ENCODE measurements around the gene GARNL3. TPM values are rescaled to one million over a fixed set of nuclear protein-coding genes. Genes with fewer than 3 reads are reported as not detected.

Gene GARNL3
- total and polyA plus RNA-seq, 9 donors = 14.2 to 23.0 (median 18.3) TPM

GRCh38 chr9:127415657-127416056 lies 151.1 kb downstream of the GARNL3 start:
- Histone ChIP-seq H3K4me1 (ENCODE audit: control insufficient read depth, insufficient read depth, low read length) (peaks cover 15% of the 10 kb centered on the region), H3K4me3 (ENCODE audit: low read length) (no peak overlapping the region), H3K9me3 (replicated peaks; ENCODE audit: control insufficient read depth, low read depth, low read length) (no peaks in the 10 kb centered on the region), H3K27ac (ENCODE audit: low read length) (no peak overlapping the region), H3K27me3 (ENCODE audit: control insufficient read depth, insufficient read depth, low read length) (no peaks in the 10 kb centered on the region), H3K36me3 (ENCODE audit: control insufficient read depth, insufficient read depth, low read length) (peaks cover 3% of the 10 kb centered on the region)
- DNase-seq = no peak
- WGBS (ENCODE audit: insufficient coverage) = no CpG with 5 or more reads among the region's 1 CpG

- 59% methylated on average over 7 of the region's 15 CpGs for WGBS (ENCODE audit: insufficient coverage)
- DNase-seq = no peak
- H3K27me3 ChIP-seq (ENCODE audit: control insufficient read depth, insufficient read depth, low read length) = no peaks in the 10 kb centered on the region
Measured at GRCh38 chr9:127417131-127418036, 152.8 kb downstream of the GARNL3 start.

GRCh38 chr9:127418037-127418471 lies 153.5 kb downstream of the GARNL3 start:
- Histone ChIP-seq H3K4me3 (ENCODE audit: low read length) (no peak overlapping the region), H3K27me3 (ENCODE audit: control insufficient read depth, insufficient read depth, low read length) (no peaks in the 10 kb centered on the region), H3K36me3 (ENCODE audit: control insufficient read depth, insufficient read depth, low read length) (peaks cover 3% of the 10 kb centered on the region), H3K9me3 (replicated peaks; ENCODE audit: control insufficient read depth, low read depth, low read length) (no peaks in the 10 kb centered on the region), H3K4me1 (ENCODE audit: control insufficient read depth, insufficient read depth, low read length) (peaks cover 24% of the 10 kb centered on the region), H3K27ac (ENCODE audit: low read length) (no peak overlapping the region)
- no peak for DNase-seq
- 50% methylated on average over 8 of the region's 12 CpGs for WGBS (ENCODE audit: insufficient coverage)

More at GRCh38 chr9:127417131-127418036, 152.8 kb downstream of the GARNL3 start:
- Histone ChIP-seq H3K4me1 (ENCODE audit: control insufficient read depth, insufficient read depth, low read length) (peaks cover 18% of the 10 kb centered on the region), H3K27ac (ENCODE audit: low read length) (no peak overlapping the region), H3K9me3 (replicated peaks; ENCODE audit: control insufficient read depth, low read depth, low read length) (no peaks in the 10 kb centered on the region), H3K4me3 (ENCODE audit: low read length) (no peak overlapping the region), H3K36me3 (ENCODE audit: control insufficient read depth, insufficient read depth, low read length) (peaks cover 3% of the 10 kb centered on the region)

- Histone ChIP-seq H3K27ac (ENCODE audit: low read length) (no peak overlapping the region), H3K27me3 (ENCODE audit: control insufficient read depth, insufficient read depth, low read length) (no peaks in the 10 kb centered on the region), H3K36me3 (ENCODE audit: control insufficient read depth, insufficient read depth, low read length) (peaks cover 3% of the 10 kb centered on the region), H3K9me3 (replicated peaks; ENCODE audit: control insufficient read depth, low read depth, low read length) (no peaks in the 10 kb centered on the region), H3K4me3 (ENCODE audit: low read length) (no peak overlapping the region), H3K4me1 (ENCODE audit: control insufficient read depth, insufficient read depth, low read length) (peaks cover 27% of the 10 kb centered on the region)
- DNase-seq = no peak
- WGBS (ENCODE audit: insufficient coverage) = 73% methylated on average over 3 of the region's 6 CpGs
Measured at GRCh38 chr9:127419348-127419747, 154.8 kb downstream of the GARNL3 start.

- no peak for DNase-seq
- H3K36me3 ChIP-seq (ENCODE audit: control insufficient read depth, insufficient read depth, low read length) = peaks cover 3% of the 10 kb centered on the region
- no peaks in the 10 kb centered on the region for H3K27me3 ChIP-seq (ENCODE audit: control insufficient read depth, insufficient read depth, low read length)
- H3K27ac ChIP-seq (ENCODE audit: low read length) = no peak overlapping the region
- peaks cover 36% of the 10 kb centered on the region for H3K4me1 ChIP-seq (ENCODE audit: control insufficient read depth, insufficient read depth, low read length)
- 82% methylated on average over 5 of the region's 7 CpGs for WGBS (ENCODE audit: insufficient coverage)
- no peaks in the 10 kb centered on the region for H3K9me3 ChIP-seq (replicated peaks; ENCODE audit: control insufficient read depth, low read depth, low read length)
- no peak overlapping the region for H3K4me3 ChIP-seq (ENCODE audit: low read length)
Measured at GRCh38 chr9:127421057-127421456, 156.5 kb downstream of the GARNL3 start.

GRCh38 chr9:127422133-127422782 lies 157.7 kb downstream of the GARNL3 start:
- Histone ChIP-seq H3K36me3 (ENCODE audit: control insufficient read depth, insufficient read depth, low read length) (peaks cover 3% of the 10 kb centered on the region), H3K27me3 (ENCODE audit: control insufficient read depth, insufficient read depth, low read length) (no peaks in the 10 kb centered on the region), H3K9me3 (replicated peaks; ENCODE audit: control insufficient read depth, low read depth, low read length) (no peaks in the 10 kb centered on the region), H3K4me3 (ENCODE audit: low read length) (no peak overlapping the region), H3K4me1 (ENCODE audit: control insufficient read depth, insufficient read depth, low read length) (peaks cover 33% of the 10 kb centered on the region), H3K27ac (ENCODE audit: low read length) (no peak overlapping the region)
- no peak for DNase-seq
- 83% methylated on average over 7 of the region's 10 CpGs for WGBS (ENCODE audit: insufficient coverage)

GRCh38 chr9:127422787-127423186 lies 158.2 kb downstream of the GARNL3 start:
- H3K4me3 ChIP-seq (ENCODE audit: low read length) = peak overlapping the region; percentile 96
- no peaks in the 10 kb centered on the region for H3K27me3 ChIP-seq (ENCODE audit: control insufficient read depth, insufficient read depth, low read length)
- peaks cover 3% of the 10 kb centered on the region for H3K36me3 ChIP-seq (ENCODE audit: control insufficient read depth, insufficient read depth, low read length)
- DNase-seq = no peak
- no peaks in the 10 kb centered on the region for H3K9me3 ChIP-seq (replicated peaks; ENCODE audit: control insufficient read depth, low read depth, low read length)
- peaks cover 28% of the 10 kb centered on the region for H3K4me1 ChIP-seq (ENCODE audit: control insufficient read depth, insufficient read depth, low read length)
- H3K27ac ChIP-seq (ENCODE audit: low read length) = no peak overlapping the region
- WGBS (ENCODE audit: insufficient coverage) = 44% methylated on average over 4 of the region's 6 CpGs

- H3K4me1 ChIP-seq (ENCODE audit: control insufficient read depth, insufficient read depth, low read length) = peaks cover 22% of the 10 kb centered on the region
- peak overlapping the region; percentile 94 for H3K27ac ChIP-seq (ENCODE audit: low read length)
- H3K4me3 ChIP-seq (ENCODE audit: low read length) = peak overlapping the region; percentile 96
- no peak for DNase-seq
- 0% methylated on average over 4 of the region's 9 CpGs for WGBS (ENCODE audit: insufficient coverage)
- no peaks in the 10 kb centered on the region for H3K27me3 ChIP-seq (ENCODE audit: control insufficient read depth, insufficient read depth, low read length)
- H3K36me3 ChIP-seq (ENCODE audit: control insufficient read depth, insufficient read depth, low read length) = peaks cover 3% of the 10 kb centered on the region
- H3K9me3 ChIP-seq (replicated peaks; ENCODE audit: control insufficient read depth, low read depth, low read length) = no peaks in the 10 kb centered on the region
Measured at GRCh38 chr9:127423476-127423933, 158.9 kb downstream of the GARNL3 start.

GRCh38 chr9:127423934-127424675 lies 159.5 kb downstream of the GARNL3 start, which contains the start of gene ZNF79:
Gene ZNF79, plus strand, starts transcription at chr9:127424382. Its CDS starts 406 bp downstream, at chr9:127424788.
- peaks cover 22% of the 10 kb centered on the region for H3K4me1 ChIP-seq (ENCODE audit: control insufficient read depth, insufficient read depth, low read length)
- peak within 1 kb of the TSS; percentile 96 for H3K4me3 ChIP-seq (ENCODE audit: low read length)
- H3K27ac ChIP-seq (ENCODE audit: low read length) = peak within 1 kb of the TSS; percentile 94
- DNase-seq = peak; percentile 97
- no peaks in the 10 kb centered on the region for H3K9me3 ChIP-seq (replicated peaks; ENCODE audit: control insufficient read depth, low read depth, low read length)
- peaks cover 5% of the 10 kb centered on the region for H3K36me3 ChIP-seq (ENCODE audit: control insufficient read depth, insufficient read depth, low read length)
- H3K27me3 ChIP-seq (ENCODE audit: control insufficient read depth, insufficient read depth, low read length) = no peaks in the 10 kb centered on the region
- WGBS (ENCODE audit: insufficient coverage) = under 1% methylated on average over 54 of the region's 54 CpGs

- no peaks in the 10 kb centered on the region for H3K27me3 ChIP-seq (ENCODE audit: control insufficient read depth, insufficient read depth, low read length)
- peaks cover 7% of the 10 kb centered on the region for H3K36me3 ChIP-seq (ENCODE audit: control insufficient read depth, insufficient read depth, low read length)
- 0% methylated on average over 7 of the region's 13 CpGs for WGBS (ENCODE audit: insufficient coverage)
- H3K27ac ChIP-seq (ENCODE audit: low read length) = peak overlapping the region; percentile 94
- H3K4me3 ChIP-seq (ENCODE audit: low read length) = peak overlapping the region; percentile 96
- DNase-seq = no peak
- peaks cover 22% of the 10 kb centered on the region for H3K4me1 ChIP-seq (ENCODE audit: control insufficient read depth, insufficient read depth, low read length)
- no peaks in the 10 kb centered on the region for H3K9me3 ChIP-seq (replicated peaks; ENCODE audit: control insufficient read depth, low read depth, low read length)
Measured at GRCh38 chr9:127424676-127424999, 160.1 kb downstream of the GARNL3 start.
